ENCODE results near the gene ZNF677.
"Not testable (repeated sequence)": the region's sequence is repeated elsewhere in the genome, so short reads cannot be mapped to it uniquely, and the experiment has no call there.

Gene ZNF677

DNA sequence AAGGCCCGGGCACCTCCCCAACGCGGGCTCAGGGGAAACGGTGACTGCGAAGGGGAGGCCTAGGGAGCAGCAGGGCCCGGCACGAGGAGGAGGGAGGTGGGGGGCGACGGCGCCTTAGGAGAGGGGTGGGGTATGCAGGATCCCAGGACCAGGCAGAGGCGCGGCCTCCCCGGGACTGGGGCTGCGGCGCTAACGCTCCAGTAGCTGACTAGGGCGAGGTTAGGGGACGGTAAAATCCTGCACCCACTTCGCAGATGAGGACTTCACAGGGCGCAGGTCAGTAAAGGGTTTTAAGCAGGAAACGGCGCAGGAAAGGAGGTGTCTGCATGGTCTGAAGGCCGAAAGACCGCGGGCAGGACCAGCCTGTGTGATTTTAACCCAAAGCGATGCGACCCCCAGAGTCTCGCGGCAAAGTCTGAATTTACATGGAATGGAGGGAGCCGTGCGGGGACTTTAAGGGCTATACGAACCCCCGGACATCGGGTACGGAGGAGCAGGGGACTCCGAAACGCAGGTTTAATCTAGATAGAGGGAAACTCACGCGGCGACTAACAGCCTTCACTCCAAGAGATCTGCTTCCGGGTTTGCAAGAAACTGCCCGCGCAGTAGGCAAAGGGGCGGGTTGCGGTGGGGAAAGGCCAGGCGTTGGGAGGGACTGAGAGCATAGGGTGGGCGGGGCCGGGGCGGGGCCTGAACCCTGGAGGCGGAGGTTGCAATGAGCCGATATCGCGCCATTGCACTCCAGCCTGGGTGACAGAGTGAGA is 61.7 kb downstream of the ZNF677 start, which contains the start of gene ZNF665:
Gene ZNF665, minus strand, starts transcription at position 588 of the 764 bp plus-strand sequence. CDS start 10,460 bp downstream, outside the sequence.
- peak; percentile 77 for DNase-seq

DNA sequence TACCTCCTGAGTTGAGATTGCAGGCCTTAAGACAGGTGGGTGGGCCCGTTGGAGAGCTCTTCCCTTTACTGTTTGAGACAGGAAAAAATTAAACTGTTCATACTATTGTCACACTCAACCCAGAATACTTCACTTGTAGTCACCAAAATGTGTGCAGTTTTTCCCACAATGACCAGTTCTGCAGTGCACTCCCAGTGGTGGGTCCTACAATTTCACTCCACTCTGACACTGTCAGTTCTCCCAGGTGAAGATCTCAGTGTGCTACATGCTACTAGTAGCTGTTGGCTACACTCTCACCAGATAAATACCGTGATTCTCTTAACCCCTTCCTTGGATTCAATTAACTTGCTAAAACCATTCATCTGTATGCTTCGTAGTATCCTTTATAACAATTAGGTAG is 64.4 kb downstream of the ZNF677 start:
- no peak for DNase-seq

DNA sequence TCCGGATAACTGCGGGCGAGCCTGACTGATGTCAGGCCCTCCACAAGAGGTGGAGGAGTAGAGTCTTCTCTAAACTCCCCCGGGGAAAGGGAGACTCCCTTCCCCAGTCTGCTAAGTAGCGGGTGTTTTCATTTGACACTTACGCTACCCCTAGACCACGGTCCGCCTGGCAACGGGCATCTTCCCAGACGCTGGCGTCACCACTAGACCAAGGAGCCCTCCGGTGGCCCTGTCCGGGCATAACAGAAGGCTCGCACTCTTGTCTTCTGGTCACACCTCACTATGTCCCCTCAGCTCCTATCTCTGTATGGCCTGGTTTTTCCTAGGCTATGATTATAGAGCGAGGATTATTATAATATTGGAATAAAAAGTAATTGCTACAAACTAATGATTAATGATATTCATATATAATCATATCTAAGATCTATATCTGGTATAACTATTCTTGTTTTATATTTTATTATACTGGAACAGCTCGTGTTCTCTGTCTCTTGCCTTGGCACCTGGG is 64.9 kb downstream of the ZNF677 start:
- not testable (repeated sequence) for DNase-seq

Data from hematopoietic multipotent progenitor cell treated with erythropoietin and hydrocortisone succinate and interleukin-3 and kit ligand, for 8 days (in vitro differentiated cells).